ENCODE measurements around the gene GLO1.

- TF ChIP-seq CTCF (IDR thresholded peaks at IDR 0.05 in 2 of 3, conservative IDR thresholded peaks at IDR 0.05 in 1 of 3; ENCODE audit: insufficient read depth in 2 of 3, low read depth in 1 of 3, low read length in 3 of 3) (no peak), JUND (IDR thresholded peaks at IDR 0.05; ENCODE audit: borderline replicate concordance, low read depth, low read length) (no peak), JUND (tag; IDR thresholded peaks at IDR 0.05; ENCODE audit: borderline replicate concordance, low read depth, low read length) (no peak), CEBPB (tag; IDR thresholded peaks at IDR 0.05) (no peak), PHF20 (IDR thresholded peaks at IDR 0.05; ENCODE audit: partially characterized antibody) (no peak), HMGXB4 (CRISPR knock-in tag; IDR thresholded peaks at IDR 0.05) (no peak), ZNF133 (CRISPR knock-in tag; IDR thresholded peaks at IDR 0.05) (no peak), ZNF77 (CRISPR knock-in tag; IDR thresholded peaks at IDR 0.05) (no peak), POLR2AphosphoS5 (IDR thresholded peaks at IDR 0.05; ENCODE audit: control insufficient read depth, insufficient read depth, low read depth, low read length) (no peak), ELF4 (CRISPR knock-in tag; IDR thresholded peaks at IDR 0.05) (no peak), EZH2 (IDR thresholded peaks at IDR 0.05; ENCODE audit: borderline replicate concordance, low read depth, low read length) (no peak), THAP12 (CRISPR knock-in tag; IDR thresholded peaks at IDR 0.05) (no peak)
Measured at GRCh38 chr6:38724343-38724742, 21.4 kb upstream of the GLO1 start.
